Transverse colon (tissue), 4 donors: ENCODE data around the gene UNC5B. TPM values are rescaled to one million over a fixed set of nuclear protein-coding genes. Genes with fewer than 3 reads are reported as not detected.
"Not testable (repeated sequence)": the region's sequence is repeated elsewhere in the genome, so short reads cannot be mapped to it uniquely, and the experiment has no call there.

Source experiments
- DNase-seq: peaks from one replicate; pipeline ENCODE4 v3.0.0-alpha.2; 2019
- H3K27ac ChIP-seq, 4 donors: fragments of 200-600 bp; sonication (generic); 2 replicates each; pipeline ENCODE4 v1.5.1; 2016 to 2018; ENCODE audit warnings: inconsistent platforms in 4 of 4
- H3K27me3 ChIP-seq: fragments of 200-600 bp; sonication (generic); 2 replicates; pipeline ENCODE4 v1.5.1; 2017; ENCODE audit warnings: inconsistent platforms
- H3K36me3 ChIP-seq, 4 donors: fragments of 200-600 bp; sonication (generic); 2 replicates each; pipeline ENCODE4 v1.5.1; 2017 to 2019; ENCODE audit warnings: inconsistent platforms in 4 of 4
- H3K4me1 ChIP-seq, 4 donors: fragments of 200-600 bp; sonication (generic); 2 replicates each; pipeline ENCODE4 v1.5.1; 2017 to 2020; ENCODE audit warnings: inconsistent platforms in 4 of 4
- H3K4me3 ChIP-seq, 4 donors: fragments of 200-600 bp; sonication (generic); 1 replicate in 1 of 4; 2 replicates in 3 of 4; pipeline versions ENCODE4 v1.5.1 to v1.6.1; 2017 to 2019; ENCODE audit warnings: inconsistent platforms in 4 of 4
- H3K9me3 ChIP-seq, 2 donors: fragments of 200-600 bp; sonication (generic); 2 replicates each; pipeline ENCODE4 v1.5.1; 2017 to 2019; ENCODE audit warnings: inconsistent platforms in 2 of 2
- CTCF ChIP-seq, 5 experiments: fragments of 200-600 bp in 3 of 5; fragments of 450-650 bp in 2 of 5; sonication (generic) in 3 of 5; IDR thresholded peaks; 1 replicate in 2 of 5; 2 replicates in 3 of 5; pipeline ENCODE4 v1.5.1; 2016 to 2017; ENCODE audit warnings: antibody characterized with exemption in 5 of 5, inconsistent platforms in 3 of 5, mild to moderate bottlenecking in 2 of 5, moderate library complexity in 1 of 5
- EP300 ChIP-seq: sonication (generic); formaldehyde crosslinking; IDR thresholded peaks from one replicate; pipeline ENCODE4 v1.6.1; 2017; ENCODE audit warnings: antibody characterized with exemption, low read depth
- POLR2A ChIP-seq: fragments of 450-650 bp; IDR thresholded peaks from one replicate; pipeline ENCODE4 v1.6.1; 2016; ENCODE audit warnings: antibody characterized with exemption, mild to moderate bottlenecking, moderate library complexity
- POLR2AphosphoS5 ChIP-seq, 3 donors: sonication (generic); formaldehyde crosslinking; IDR thresholded peaks; one replicate each; pipeline ENCODE4 v1.6.1; 2016; ENCODE audit warnings: antibody characterized with exemption in 3 of 3
- WGBS, 2 donors: methylation state at CpG; one replicate each; pipeline ENCODE4 v1.1.5; 2018; ENCODE audit warnings: low coverage in 1 of 2; 5-methylcytosine and 5-hydroxymethylcytosine counted together
- in situ Hi-C, 4 donors: fragments of 200-750 bp; cut with MboI; loops; one replicate each; pipeline versions ENCODE4 v1.15.0 to v1.15.1; 2017; ENCODE audit warnings: low sequenced_read_pairs in 3 of 4, low pct_ligation_motif_present in 1 of 4, low pct_unique_long_range_greater_than_20kb in 1 of 4
- intact Hi-C: fragments of 100-400 bp; cut with DNase I; formaldehyde crosslinking; loops from one replicate; pipeline ENCODE4 v1.15.1; 2023; ENCODE audit warnings: low total_unique reads
- total RNA-seq, 4 donors: library from RNA; depleted of rRNA; stranded (reverse); fragments of >200 nt; gene quantifications; one replicate each; pipeline ENCODE4 v1.1.0, GENCODE V29; 2016

UNC5B gene
- total RNA-seq, 4 donors from 2014 or later: 12.3 to 74.1 (median 41.2) TPM

GRCh38 chr10:71270301-71271220, 58.2 kb downstream of the UNC5B start:
- H3K36me3 ChIP-seq: no peaks in the 10 kb centered on the region
- TF ChIP-seq CTCF (IDR thresholded peaks at IDR 0.05) (peak; percentile 44 to 69 (median 55)), POLR2A (no peak)
- DNase-seq: peak; percentile 64
- in situ Hi-C loops: loop anchor here in 1 of 4 donors (10.0 kb wide), 1 partner anchor 346 kb away; no protein-coding TSS in a partner anchor
- 0 to 49% methylated on average over 1 to 10 of the region's 10 CpGs for WGBS, 2 donors
- H3K4me1 ChIP-seq: peaks cover 2 to 16% (median 13%) of the 10 kb centered on the region in 4 donors
- no peaks in the 10 kb centered on the region for H3K9me3 ChIP-seq
- intact Hi-C loops: no loop called here
- H3K27me3 ChIP-seq: no peaks in the 10 kb centered on the region
- no peak overlapping the region for H3K4me3 ChIP-seq
- H3K27ac ChIP-seq: no peak overlapping the region

- Histone ChIP-seq H3K27ac (no peak overlapping the region), H3K4me1 (peaks cover 0 to 6% (median 4%) of the 10 kb centered on the region in 4 donors), H3K4me3 (no peak overlapping the region), H3K9me3 (no peaks in the 10 kb centered on the region), H3K36me3 (no peaks in the 10 kb centered on the region), H3K27me3 (no peaks in the 10 kb centered on the region)
- TF ChIP-seq POLR2AphosphoS5 (IDR thresholded peaks at IDR 0.05) (no peak), POLR2A (no peak), EP300 (no peak), CTCF (IDR thresholded peaks at IDR 0.05) (no peak)
- intact Hi-C loops (no loop called here), in situ Hi-C loops (loop anchor here in 1 of 4 donors (10.0 kb wide), 1 partner anchor 347 kb away; no protein-coding TSS in a partner anchor)
- 80% methylated on average over 14 of the region's 14 CpGs; no CpG with 5 or more reads in 1 of the 2 donors for WGBS, 2 donors
- no peak for DNase-seq
Measured at GRCh38 chr10:71271662-71272055, 59.3 kb downstream of the UNC5B start.

GRCh38 chr10:71272056-71272771, 59.8 kb downstream of the UNC5B start:
- Histone ChIP-seq H3K9me3 (no peaks in the 10 kb centered on the region), H3K27ac (no peak overlapping the region), H3K4me3 (no peak overlapping the region), H3K27me3 (no peaks in the 10 kb centered on the region), H3K4me1 (peaks cover 0 to 6% (median 4%) of the 10 kb centered on the region in 4 donors), H3K36me3 (no peaks in the 10 kb centered on the region)
- intact Hi-C loops: no loop called here
- no peak for DNase-seq
- TF ChIP-seq EP300 (no peak), CTCF (IDR thresholded peaks at IDR 0.05) (no peak), POLR2AphosphoS5 (IDR thresholded peaks at IDR 0.05) (no peak), POLR2A (no peak)
- in situ Hi-C loops: loop anchor here in 1 of 4 donors (10.0 kb wide), 1 partner anchor 347 kb away; no protein-coding TSS in a partner anchor
- 68 to 82% methylated on average over 2 to 15 of the region's 15 CpGs for WGBS, 2 donors

GRCh38 chr10:71272974-71273373, 60.6 kb downstream of the UNC5B start:
- H3K36me3 ChIP-seq, H3K27me3 ChIP-seq, H3K9me3 ChIP-seq, H3K4me3 ChIP-seq, DNase-seq, H3K4me1 ChIP-seq, H3K27ac ChIP-seq, intact Hi-C loops: not testable (repeated sequence)
- 80 to 87% methylated on average over 9 to 11 of the region's 11 CpGs for WGBS, 2 donors
- in situ Hi-C loops: loop anchor here in 1 of 4 donors (10.0 kb wide), 1 partner anchor 348 kb away; no protein-coding TSS in a partner anchor
